HL-60 (cell line): Measurements from ENCODE around the gene TUBGCP3.

ENCODE experiments used
- CTCF ChIP-seq: IDR thresholded peaks from one replicate; pipeline ENCODE4 v1.5.1; 2011; ENCODE audit warnings: low read length, control low read depth, inconsistent platforms; ENCODE audit not compliant: insufficient read depth
- GABPA ChIP-seq: IDR thresholded peaks from 2 replicates; pipeline ENCODE4 v1.6.1; 2012; ENCODE audit warnings: low read depth
- POLR2AphosphoS5 ChIP-seq: IDR thresholded peaks from 2 replicates; pipeline ENCODE4 v1.6.1; 2012; ENCODE audit warnings: low read depth
- REST ChIP-seq: IDR thresholded peaks from 2 replicates; pipeline ENCODE4 v1.6.1; 2012; ENCODE audit warnings: low read depth; ENCODE audit not compliant: insufficient replicate concordance
- SPI1 ChIP-seq: IDR thresholded peaks from 2 replicates; pipeline ENCODE4 v1.6.1; 2012; ENCODE audit warnings: low read depth, mild to moderate bottlenecking, borderline replicate concordance

- TF ChIP-seq CTCF (no peak), GABPA (no peak), REST (no peak), POLR2AphosphoS5 (no peak), SPI1 (no peak)
Observed at GRCh38 chr13:112608212-112608611, 20.3 kb upstream of the TUBGCP3 start.
